K562 (cell line): ENCODE measurements around the gene FBRS. TPM values are rescaled to one million over a fixed set of nuclear protein-coding genes. Genes with fewer than 3 reads are reported as not detected.

ENCODE experiments used
- CBX2 ChIP-seq: fragments of 200-600 bp; sonication (generic); IDR thresholded peaks from one replicate; pipeline ENCODE4 v1.6.1; 2012; ENCODE audit warnings: mild to moderate bottlenecking, low read length, inconsistent platforms; ENCODE audit not compliant: insufficient read depth, poor library complexity, severe bottlenecking
- HNRNPLL ChIP-seq: fragments of 200-400 bp; formaldehyde crosslinking; IDR thresholded peaks from 2 replicates; pipeline ENCODE4 v1.6.1; 2017; ENCODE audit warnings: low read length, low read depth, mild to moderate bottlenecking; ENCODE audit not compliant: poor library complexity, severe bottlenecking
- KAT2B ChIP-seq: IDR thresholded peaks from one replicate; pipeline ENCODE4 v1.6.1; 2012; ENCODE audit warnings: low read depth, mild to moderate bottlenecking, control low read depth, inconsistent platforms, low read length, moderate library complexity
- MAFF ChIP-seq: IDR thresholded peaks from 2 replicates; pipeline ENCODE4 v1.6.1; 2012; ENCODE audit warnings: low read length, improper control_type of control experiment
- NRF1 ChIP-seq, 2 experiments: fragments of 450-650 bp; IDR thresholded peaks in 1 of 2; conservative IDR thresholded peaks in 1 of 2; 2 replicates each; pipeline ENCODE4 v1.6.1; 2014; ENCODE audit warnings: mild to moderate bottlenecking in 2 of 2
- PBX2 ChIP-seq, 2 experiments: IDR thresholded peaks in 1 of 2; conservative IDR thresholded peaks in 1 of 2; 2 replicates each; pipeline ENCODE4 v1.6.1; 2016; ENCODE audit warnings: low read depth in 2 of 2, mild to moderate bottlenecking in 1 of 2, missing compliant biosample characterization in 1 of 2, missing genetic modification characterization in 1 of 2, moderate library complexity in 1 of 2
- PHB ChIP-seq: fragments of 250-450 bp; sonication (Bioruptor Pico); IDR thresholded peaks from 2 replicates; pipeline ENCODE4 v1.5.0; 2021
- PHTF2 ChIP-seq: fragments of 250-450 bp; sonication (Bioruptor Pico); IDR thresholded peaks from 2 replicates; pipeline ENCODE4 v1.5.0; 2021; ENCODE audit warnings: mild to moderate bottlenecking
- POLR2G ChIP-seq: fragments of 200-400 bp; formaldehyde crosslinking; IDR thresholded peaks from 2 replicates; pipeline ENCODE4 v1.6.1; 2017; ENCODE audit warnings: low read depth, mild to moderate bottlenecking, antibody characterized with exemption, low read length, moderate library complexity
- PTBP1 ChIP-seq: fragments of 200-400 bp; formaldehyde crosslinking; IDR thresholded peaks from 2 replicates; pipeline ENCODE4 v1.6.1; 2017; ENCODE audit warnings: low read depth, low read length
- SMARCC2 ChIP-seq: fragments of 450-650 bp; IDR thresholded peaks from 2 replicates; pipeline ENCODE4 v1.6.1; 2017; ENCODE audit warnings: antibody characterized with exemption, moderate library complexity, mild to moderate bottlenecking, low read depth
- ZBTB5 ChIP-seq: fragments of 450-650 bp; IDR thresholded peaks from 2 replicates; pipeline ENCODE4 v1.6.1; 2017; ENCODE audit warnings: antibody characterized with exemption
- ZC3H4 ChIP-seq: sonication (generic); formaldehyde crosslinking; IDR thresholded peaks from 2 replicates; pipeline ENCODE4 v1.9.0; 2021; ENCODE audit warnings: missing genetic modification reagents, borderline replicate concordance
- ZNF197 ChIP-seq: fragments of 200-800 bp; sonication (Bioruptor generic); IDR thresholded peaks from 2 replicates; pipeline ENCODE4 v1.6.1; 2016; ENCODE audit warnings: low read depth, missing genetic modification characterization, missing compliant biosample characterization
- ZNF23 ChIP-seq: fragments of 250-450 bp; sonication (Bioruptor Pico); IDR thresholded peaks from 2 replicates; pipeline ENCODE4 v1.4.0; 2020; ENCODE audit warnings: mild to moderate bottlenecking
- ZNF431 ChIP-seq: sonication (generic); formaldehyde crosslinking; IDR thresholded peaks from 2 replicates; pipeline ENCODE4 v1.8.0; 2022; ENCODE audit warnings: mild to moderate bottlenecking, missing genetic modification reagents
- ZNF561 ChIP-seq: fragments of 450-650 bp; formaldehyde crosslinking; conservative IDR thresholded peaks from 2 replicates; pipeline ENCODE4 v1.4.0; 2020; ENCODE audit warnings: mild to moderate bottlenecking, moderate library complexity
- ZNF766 ChIP-seq: fragments of 200-800 bp; sonication (Bioruptor generic); conservative IDR thresholded peaks from 2 replicates; pipeline ENCODE4 v1.6.1; 2016; ENCODE audit warnings: missing genetic modification characterization, missing compliant biosample characterization
- polyA plus RNA-seq, 8 experiments: library from polyadenylated mRNA; depleted of rRNA in 4 of 8; stranded (reverse) in 5 of 8; unstranded in 3 of 8; fragments of >200 nt; fragmentation: Nextera tagmentation in 2 of 8; fragmentation: Illumina TruSeq in 1 of 8; extraction: Ambion mirVana in 2 of 8; extraction: Trizol in 1 of 8; gene quantifications; 2 replicates each; pipeline versions ENCODE4 v1.2.1 to v1.2.3, GENCODE V29; 2011 to 2014; ENCODE audit warnings: inconsistent platforms in 1 of 8, missing spikeins in 1 of 8
- total RNA-seq, 7 experiments: library from RNA; depleted of rRNA in 6 of 7; stranded (reverse); fragments of >200 nt in 6 of 7; fragmentation: Illumina TruSeq in 2 of 7; extraction: Trizol in 2 of 7; gene quantifications; 2 replicates each; pipeline versions ENCODE4 v1.2.1 to v1.2.3, GENCODE V29; 2011 to 2021; ENCODE audit warnings: low replicate concordance in 1 of 7
- TF ChIP-seq, protein P1 (sequence below): fragments of 450-650 bp; IDR thresholded peaks from 2 replicates; pipeline ENCODE4 v1.6.1; 2014; ENCODE audit warnings: low read depth, mild to moderate bottlenecking, moderate library complexity, borderline replicate concordance
- TF ChIP-seq, protein P2 (sequence below): fragments of 450-650 bp; formaldehyde crosslinking; IDR thresholded peaks from 2 replicates; pipeline ENCODE4 v1.4.0; 2020; ENCODE audit warnings: mild to moderate bottlenecking, moderate library complexity

FBRS gene
- total and polyA plus RNA-seq, 9 of the 15 experiments (the other 6 are each of a cell fraction or from before 2014, with no cell fraction given) = 0.32 to 59.5 (median 13.1) TPM

DNA sequence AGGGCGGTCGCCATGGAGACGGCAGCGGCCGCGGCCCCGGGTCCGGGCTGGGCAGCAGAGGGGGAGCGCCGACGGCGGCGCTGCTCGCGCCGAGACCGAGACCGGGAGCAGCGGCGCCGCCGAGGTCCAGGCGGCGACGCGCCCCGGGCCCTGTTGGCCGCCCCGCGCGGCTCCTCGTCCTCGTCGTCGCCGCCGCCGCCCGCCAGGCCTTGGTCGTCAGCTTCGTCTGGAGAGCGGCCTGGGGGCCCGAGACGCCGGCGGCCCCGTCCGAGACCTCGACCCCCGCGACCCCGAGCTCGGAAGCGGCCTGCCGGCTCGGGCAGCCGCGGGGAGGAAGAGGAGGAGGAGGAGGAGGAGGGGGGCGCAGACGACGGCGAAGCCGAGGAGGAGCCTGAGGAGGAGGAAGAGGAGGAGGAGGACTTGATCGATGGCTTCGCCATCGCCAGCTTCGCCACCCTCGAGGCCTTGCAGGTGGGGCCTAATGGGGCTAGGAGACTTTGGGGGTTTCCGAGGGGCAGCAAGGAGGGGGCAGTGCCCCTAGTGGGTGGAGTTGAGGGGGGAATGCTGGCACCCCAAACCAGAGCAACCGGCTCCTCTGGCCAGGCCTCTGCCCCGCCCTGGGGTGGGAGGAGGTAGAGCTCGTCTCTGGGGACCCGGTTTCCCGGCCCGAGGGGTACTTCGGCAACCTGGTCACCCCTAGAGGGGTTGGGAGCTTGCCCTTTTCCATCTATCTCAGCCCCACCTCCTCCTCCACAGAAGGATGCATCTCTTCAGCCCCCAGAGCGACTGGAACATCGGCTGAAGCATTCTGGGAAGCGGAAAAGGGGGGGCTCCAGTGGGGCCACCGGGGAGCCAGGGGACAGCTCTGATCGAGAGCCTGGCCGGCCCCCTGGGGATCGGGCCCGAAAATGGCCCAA lies 1.5 kb downstream of the FBRS start (continued):
- no peak for TF ChIP-seq PBX2 (CRISPR knock-in tag; IDR thresholded peaks at IDR 0.05; ENCODE audit: low read depth)
- TF ChIP-seq PBX2 (tag; conservative IDR thresholded peaks at IDR 0.05; ENCODE audit: low read depth) = no peak
- no peak for TF ChIP-seq HNRNPLL
- TF ChIP-seq KAT2B = no peak
- TF ChIP-seq ZNF561 = no peak
- TF ChIP-seq, protein P1, sequence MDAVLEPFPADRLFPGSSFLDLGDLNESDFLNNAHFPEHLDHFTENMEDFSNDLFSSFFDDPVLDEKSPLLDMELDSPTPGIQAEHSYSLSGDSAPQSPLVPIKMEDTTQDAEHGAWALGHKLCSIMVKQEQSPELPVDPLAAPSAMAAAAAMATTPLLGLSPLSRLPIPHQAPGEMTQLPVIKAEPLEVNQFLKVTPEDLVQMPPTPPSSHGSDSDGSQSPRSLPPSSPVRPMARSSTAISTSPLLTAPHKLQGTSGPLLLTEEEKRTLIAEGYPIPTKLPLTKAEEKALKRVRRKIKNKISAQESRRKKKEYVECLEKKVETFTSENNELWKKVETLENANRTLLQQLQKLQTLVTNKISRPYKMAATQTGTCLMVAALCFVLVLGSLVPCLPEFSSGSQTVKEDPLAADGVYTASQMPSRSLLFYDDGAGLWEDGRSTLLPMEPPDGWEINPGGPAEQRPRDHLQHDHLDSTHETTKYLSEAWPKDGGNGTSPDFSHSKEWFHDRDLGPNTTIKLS = no peak
- no peak for TF ChIP-seq MAFF
- peak; percentile 4; the same call in 1 of the 2 replicates for TF ChIP-seq POLR2G
- no peak for TF ChIP-seq SMARCC2
- TF ChIP-seq ZC3H4 = no peak
- TF ChIP-seq PTBP1 = no peak
- no peak for TF ChIP-seq ZNF766 (CRISPR knock-in tag)
- TF ChIP-seq ZNF197 (CRISPR knock-in tag) = no peak
- TF ChIP-seq ZBTB5 = no peak
- TF ChIP-seq NRF1 (conservative IDR thresholded peaks at IDR 0.05 in 1 of 2, IDR thresholded peaks at IDR 0.05 in 1 of 2) = no peak
- no peak for TF ChIP-seq PHTF2
- TF ChIP-seq ZNF431 = no peak
- no peak for TF ChIP-seq ZNF23 (CRISPR knock-in tag)
- TF ChIP-seq, protein P2, sequence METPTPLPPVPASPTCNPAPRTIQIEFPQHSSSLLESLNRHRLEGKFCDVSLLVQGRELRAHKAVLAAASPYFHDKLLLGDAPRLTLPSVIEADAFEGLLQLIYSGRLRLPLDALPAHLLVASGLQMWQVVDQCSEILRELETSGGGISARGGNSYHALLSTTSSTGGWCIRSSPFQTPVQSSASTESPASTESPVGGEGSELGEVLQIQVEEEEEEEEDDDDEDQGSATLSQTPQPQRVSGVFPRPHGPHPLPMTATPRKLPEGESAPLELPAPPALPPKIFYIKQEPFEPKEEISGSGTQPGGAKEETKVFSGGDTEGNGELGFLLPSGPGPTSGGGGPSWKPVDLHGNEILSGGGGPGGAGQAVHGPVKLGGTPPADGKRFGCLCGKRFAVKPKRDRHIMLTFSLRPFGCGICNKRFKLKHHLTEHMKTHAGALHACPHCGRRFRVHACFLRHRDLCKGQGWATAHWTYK (CRISPR knock-in tag) = no peak
- no peak for TF ChIP-seq CBX2
- no peak for TF ChIP-seq PHB (CRISPR knock-in tag)
